LNCAP (cell line): Measurements from ENCODE around the gene CTR9.

Experiments
- CTCF ChIP-seq: fragments of 450-650 bp; IDR thresholded peaks from 2 replicates; pipeline ENCODE4 v1.5.1; 2017; ENCODE audit warnings: mild to moderate bottlenecking

Gene CTR9

GRCh38 chr11:10785146-10785474, 34.1 kb downstream of the CTR9 start:
- no peak for TF ChIP-seq CTCF

DNA sequence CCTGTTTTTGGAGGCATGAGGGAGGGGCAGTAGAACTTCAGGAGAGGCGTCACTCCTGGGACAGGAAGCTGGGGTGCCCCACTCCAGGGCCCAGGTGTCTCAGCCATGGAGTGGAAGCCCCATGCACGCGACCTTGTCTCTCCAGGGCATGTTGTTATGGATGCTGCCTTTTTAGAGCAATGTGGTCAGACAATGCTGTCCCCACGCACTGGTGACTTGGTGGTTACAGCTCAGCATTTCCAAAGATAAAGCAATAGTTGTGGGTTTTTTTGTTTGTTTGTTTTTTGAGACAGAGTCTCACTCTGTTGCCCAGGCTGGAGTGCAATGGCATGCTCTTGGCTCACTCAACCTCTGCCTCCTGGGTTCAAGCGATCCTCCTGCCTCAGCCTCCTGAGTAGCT, 35.4 kb downstream of the CTR9 start:
- TF ChIP-seq CTCF: no peak

- TF ChIP-seq CTCF: peak; percentile 93
Measured at GRCh38 chr11:10792385-10793068, 41.5 kb downstream of the CTR9 start.

DNA sequence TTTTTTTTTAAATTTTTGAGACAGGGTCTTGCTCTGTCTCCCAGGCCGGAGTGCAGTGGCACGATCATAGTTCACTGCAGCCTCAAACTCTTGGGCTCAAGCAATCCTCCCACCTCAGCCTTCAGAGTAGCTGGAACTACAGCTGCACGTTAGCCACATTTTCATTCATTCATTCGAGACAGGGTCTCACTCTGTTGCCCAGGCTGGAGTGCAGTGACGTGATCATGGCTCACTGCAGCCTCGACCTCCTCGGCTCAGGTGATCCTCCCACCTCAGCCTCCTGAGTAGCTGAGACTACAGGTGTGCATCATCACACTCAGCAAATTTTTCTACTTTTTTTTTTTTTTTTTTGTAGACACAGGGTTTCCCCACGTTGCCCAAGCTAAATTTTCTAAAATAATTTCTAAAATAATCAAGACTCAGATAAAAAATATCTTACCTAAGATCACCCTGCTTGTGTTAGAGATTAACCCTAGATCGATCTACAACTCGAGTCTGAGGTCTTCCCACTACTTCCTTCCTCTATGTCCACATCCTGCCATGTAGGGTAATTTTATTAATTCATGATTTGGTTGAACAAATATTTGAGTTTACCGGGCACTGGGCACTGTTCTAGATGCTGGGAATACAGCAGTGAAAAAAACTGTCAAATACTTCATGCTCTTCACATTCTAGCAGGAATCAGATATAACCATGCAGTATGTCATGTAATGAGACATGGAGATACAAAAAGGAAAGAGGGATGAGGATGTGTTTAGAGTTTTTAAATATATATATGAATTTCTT, 42.6 kb downstream of the CTR9 start:
- no peak for TF ChIP-seq CTCF

GRCh38 chr11:10796191-10796590, 45.1 kb downstream of the CTR9 start:
- TF ChIP-seq CTCF: no peak

GRCh38 chr11:10797001-10797400, 46.0 kb downstream of the CTR9 start:
- no peak for TF ChIP-seq CTCF

DNA sequence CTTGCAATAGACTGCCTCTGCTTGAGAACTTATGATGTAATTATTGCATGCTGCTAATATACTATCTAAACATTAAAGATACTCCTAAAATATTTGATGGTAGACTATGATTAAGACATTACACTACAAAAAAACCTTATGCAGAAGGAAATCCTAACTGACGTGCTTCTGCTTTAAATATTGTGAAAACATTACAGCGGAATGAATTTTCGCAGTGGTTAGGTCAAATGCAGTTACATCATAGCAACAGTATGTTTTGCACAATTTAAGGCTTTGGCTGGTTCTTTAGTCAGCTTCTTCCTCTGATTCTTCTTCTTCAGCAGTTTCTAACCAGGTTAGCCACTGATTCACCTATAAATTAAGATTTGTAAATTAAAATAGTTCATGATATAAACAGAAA, 46.5 kb downstream of the CTR9 start:
- TF ChIP-seq CTCF: no peak
